ENCODE results near the gene PRRT4.

The PRRT4 gene

GRCh38 chr7:128303133-128303532 is 58.4 kb downstream of the PRRT4 start:
- TF ChIP-seq CTCF (IDR thresholded peaks at IDR 0.05; ENCODE audit: low read depth, low read length, missing control alignments): no peak
- no peak for DNase-seq (ENCODE audit: extremely low read depth, low read depth)
- H3K4me3 ChIP-seq (replicated peaks; ENCODE audit: low read depth, low read length): no peak overlapping the region

- no peak for DNase-seq (ENCODE audit: extremely low read depth, low read depth)
- no peak for TF ChIP-seq CTCF (IDR thresholded peaks at IDR 0.05; ENCODE audit: low read depth, low read length, missing control alignments)
These were observed 59.4 kb downstream of the PRRT4 start for GRCh38 chr7:128302139-128302538.

More at GRCh38 chr7:128302139-128302538, 59.4 kb downstream of the PRRT4 start:
- no peak overlapping the region for H3K4me3 ChIP-seq (replicated peaks; ENCODE audit: low read depth, low read length)

All from HFF-Myc (cell line).